Epithelial cell of esophagus (primary cell): ENCODE data around the gene ZNF469.

ENCODE experiments used
- DNase-seq: peaks from one replicate; pipeline ENCODE4 v3.0.0; 2010; ENCODE audit warnings: low read depth
- H3K4me3 ChIP-seq: 2 replicates; pipeline ENCODE4 v1.5.1; 2011; ENCODE audit warnings: mild to moderate bottlenecking, low read length, control low read depth
- TF ChIP-seq, protein P1 (sequence below): IDR thresholded peaks from 2 replicates; pipeline ENCODE4 v1.5.1; 2011; ENCODE audit warnings: low read depth, mild to moderate bottlenecking, low read length, control low read depth, inconsistent platforms; ENCODE audit not compliant: insufficient read depth; ENCODE audit errors: missing control alignments

Gene ZNF469, protein sequence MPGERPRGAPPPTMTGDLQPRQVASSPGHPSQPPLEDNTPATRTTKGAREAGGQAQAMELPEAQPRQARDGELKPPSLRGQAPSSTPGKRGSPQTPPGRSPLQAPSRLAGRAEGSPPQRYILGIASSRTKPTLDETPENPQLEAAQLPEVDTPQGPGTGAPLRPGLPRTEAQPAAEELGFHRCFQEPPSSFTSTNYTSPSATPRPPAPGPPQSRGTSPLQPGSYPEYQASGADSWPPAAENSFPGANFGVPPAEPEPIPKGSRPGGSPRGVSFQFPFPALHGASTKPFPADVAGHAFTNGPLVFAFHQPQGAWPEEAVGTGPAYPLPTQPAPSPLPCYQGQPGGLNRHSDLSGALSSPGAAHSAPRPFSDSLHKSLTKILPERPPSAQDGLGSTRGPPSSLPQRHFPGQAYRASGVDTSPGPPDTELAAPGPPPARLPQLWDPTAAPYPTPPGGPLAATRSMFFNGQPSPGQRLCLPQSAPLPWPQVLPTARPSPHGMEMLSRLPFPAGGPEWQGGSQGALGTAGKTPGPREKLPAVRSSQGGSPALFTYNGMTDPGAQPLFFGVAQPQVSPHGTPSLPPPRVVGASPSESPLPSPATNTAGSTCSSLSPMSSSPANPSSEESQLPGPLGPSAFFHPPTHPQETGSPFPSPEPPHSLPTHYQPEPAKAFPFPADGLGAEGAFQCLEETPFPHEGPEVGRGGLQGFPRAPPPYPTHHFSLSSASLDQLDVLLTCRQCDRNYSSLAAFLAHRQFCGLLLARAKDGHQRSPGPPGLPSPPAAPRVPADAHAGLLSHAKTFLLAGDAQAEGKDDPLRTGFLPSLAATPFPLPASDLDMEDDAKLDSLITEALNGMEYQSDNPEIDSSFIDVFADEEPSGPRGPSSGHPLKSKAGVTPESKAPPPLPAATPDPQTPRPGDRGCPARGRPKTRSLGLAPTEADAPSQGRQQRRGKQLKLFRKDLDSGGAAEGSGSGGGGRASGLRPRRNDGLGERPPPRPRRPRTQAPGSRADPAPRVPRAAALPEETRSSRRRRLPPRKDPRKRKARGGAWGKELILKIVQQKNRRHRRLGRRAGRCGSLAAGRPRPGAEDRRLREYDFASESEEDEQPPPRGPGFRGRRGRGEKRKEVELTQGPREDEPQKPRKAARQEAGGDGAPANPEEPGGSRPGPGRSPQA (N-terminal part only)

DNA sequence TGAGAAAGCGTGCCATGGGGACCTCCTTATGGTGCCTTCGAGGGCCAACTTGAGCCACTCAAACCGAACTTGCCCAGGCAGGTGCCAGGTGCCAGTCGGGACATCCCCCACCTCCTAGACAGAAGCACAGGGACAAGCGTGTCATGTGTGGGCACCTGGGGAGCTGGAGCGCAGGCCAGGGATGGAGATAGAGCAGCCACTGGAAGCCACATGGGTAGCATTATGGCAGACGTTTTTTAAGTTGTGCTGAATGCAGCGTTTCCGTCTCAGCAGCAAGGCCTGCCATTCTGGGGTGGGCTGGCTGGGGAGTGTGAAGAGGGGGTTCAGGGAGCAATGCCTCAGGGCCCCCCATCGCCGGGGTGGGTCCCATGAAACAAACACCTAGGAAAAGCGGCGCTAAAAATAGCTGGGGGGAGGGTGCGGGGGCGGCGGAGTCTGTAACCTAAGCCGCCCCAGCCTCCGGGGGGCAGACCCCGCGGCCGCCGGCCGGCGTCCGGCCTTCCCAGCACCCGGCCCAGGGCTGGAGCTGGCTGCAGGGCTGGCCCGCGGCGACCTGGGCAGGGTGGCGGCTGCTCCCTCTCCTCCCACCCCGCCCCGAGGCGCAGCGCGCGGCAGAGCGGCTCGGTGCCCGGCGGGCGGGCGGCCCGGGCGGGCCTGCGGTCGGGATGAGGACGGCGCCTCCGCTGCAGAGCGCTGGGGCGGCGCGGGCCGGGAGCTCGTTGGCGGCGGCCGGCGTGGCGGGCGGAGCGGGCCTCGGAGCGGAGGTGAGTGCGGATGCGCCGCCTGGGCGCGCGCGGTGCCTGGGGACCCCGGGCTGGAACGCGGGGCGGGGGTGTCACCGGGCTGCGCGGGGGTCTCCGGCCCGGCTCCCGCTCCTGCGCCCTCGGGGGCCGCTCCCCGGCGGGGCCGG lies at the start of gene ZNF469:
TSS of gene ZNF469 (plus strand) at position 469 of the 910 bp plus-strand sequence. CDS start 44,512 bp downstream, outside the sequence.
- no peak for DNase-seq
- H3K4me3 ChIP-seq = no peak within 1 kb of the TSS
- TF ChIP-seq, protein P1, sequence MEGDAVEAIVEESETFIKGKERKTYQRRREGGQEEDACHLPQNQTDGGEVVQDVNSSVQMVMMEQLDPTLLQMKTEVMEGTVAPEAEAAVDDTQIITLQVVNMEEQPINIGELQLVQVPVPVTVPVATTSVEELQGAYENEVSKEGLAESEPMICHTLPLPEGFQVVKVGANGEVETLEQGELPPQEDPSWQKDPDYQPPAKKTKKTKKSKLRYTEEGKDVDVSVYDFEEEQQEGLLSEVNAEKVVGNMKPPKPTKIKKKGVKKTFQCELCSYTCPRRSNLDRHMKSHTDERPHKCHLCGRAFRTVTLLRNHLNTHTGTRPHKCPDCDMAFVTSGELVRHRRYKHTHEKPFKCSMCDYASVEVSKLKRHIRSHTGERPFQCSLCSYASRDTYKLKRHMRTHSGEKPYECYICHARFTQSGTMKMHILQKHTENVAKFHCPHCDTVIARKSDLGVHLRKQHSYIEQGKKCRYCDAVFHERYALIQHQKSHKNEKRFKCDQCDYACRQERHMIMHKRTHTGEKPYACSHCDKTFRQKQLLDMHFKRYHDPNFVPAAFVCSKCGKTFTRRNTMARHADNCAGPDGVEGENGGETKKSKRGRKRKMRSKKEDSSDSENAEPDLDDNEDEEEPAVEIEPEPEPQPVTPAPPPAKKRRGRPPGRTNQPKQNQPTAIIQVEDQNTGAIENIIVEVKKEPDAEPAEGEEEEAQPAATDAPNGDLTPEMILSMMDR = no peak

DNA sequence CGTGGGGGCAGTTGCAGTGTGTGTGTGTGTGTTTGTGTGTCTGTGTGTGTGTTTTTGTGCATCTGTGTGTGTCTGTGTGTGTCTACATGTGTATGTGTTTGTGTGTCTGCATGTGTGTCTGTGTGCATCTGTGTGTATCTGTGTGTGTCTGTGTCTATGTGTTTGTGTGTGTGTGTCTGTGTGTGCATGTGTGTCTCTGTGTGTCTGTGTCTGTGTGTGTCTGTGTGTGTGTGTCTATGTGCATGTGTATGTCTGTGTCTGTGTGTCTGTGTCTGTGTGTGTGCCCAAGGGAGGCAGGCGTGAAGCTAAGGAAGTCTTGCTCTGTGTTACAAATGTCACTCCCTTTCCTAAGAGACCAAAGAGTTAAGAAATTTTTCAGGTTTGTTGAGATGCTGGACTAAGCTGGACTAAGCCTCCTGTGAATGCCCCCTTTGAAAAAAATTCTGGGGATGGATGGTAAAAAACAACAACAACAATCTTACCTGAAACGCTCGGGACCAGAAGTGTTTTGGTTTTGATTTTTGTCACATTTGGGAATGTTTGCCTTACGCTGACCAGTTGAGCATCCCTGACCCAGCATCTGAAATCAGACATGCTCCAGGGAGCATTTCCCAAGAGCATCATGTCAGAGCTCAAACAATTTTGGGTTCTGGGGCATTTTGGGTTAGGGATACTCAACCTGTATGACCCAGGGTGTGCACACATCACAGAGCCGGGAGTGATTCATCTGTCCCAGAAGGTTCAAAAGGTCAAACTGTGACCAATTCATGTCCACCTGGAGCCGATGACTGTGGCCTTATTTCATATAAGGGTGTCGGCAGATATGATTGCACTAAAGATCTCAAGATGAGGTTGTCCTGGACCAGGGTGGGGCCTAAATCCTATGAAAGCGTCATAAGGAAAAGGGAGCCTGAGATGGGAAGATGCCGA lies 48.6 kb upstream of the ZNF469 start:
- no peak overlapping the region for H3K4me3 ChIP-seq
- DNase-seq = no peak
- TF ChIP-seq, protein P1 = no peak

DNA sequence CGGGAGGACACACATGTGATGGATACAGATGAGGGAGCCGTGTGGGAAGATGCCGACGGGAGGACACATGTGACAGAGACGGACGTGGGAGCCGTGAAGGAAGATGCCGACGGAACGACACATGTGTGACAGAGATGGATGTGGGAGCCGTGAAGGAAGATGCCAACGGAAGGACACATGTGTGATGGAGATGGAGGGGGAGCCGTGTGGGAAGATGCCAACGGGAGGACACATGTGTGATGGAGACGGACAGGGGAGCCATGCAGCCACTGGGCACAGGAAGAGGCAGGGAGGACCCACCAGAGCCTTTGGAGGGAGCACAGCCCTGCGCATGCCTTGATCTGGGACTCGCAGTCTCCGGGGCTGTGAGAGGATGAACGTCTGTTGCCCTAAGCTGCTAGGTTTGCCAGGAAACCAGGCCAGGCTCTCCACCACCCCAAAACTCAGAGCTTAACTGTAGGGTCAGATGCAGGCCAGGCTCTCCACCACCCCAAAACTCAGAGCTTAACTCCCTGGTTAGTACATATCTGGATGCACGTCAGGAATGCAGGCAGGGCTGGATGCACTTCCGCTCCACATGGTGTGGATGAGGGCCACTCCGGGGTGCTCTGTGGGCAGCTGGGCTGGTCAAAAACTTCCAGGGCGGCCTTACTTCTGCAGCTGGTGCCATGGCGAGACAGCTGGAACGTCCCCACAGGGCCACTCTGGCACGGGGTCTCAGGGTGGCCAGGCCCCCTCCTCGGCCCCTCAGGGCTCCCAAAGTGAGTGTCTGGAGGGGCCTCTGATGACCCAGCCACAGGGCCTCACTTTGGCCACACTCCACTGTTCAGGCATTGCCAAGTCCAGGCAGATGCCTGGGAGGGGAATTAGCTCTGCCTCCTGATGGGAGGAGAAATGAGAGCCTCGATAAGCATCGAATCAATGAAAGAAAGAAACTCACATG lies 47.7 kb upstream of the ZNF469 start:
- no peak for DNase-seq

DNA sequence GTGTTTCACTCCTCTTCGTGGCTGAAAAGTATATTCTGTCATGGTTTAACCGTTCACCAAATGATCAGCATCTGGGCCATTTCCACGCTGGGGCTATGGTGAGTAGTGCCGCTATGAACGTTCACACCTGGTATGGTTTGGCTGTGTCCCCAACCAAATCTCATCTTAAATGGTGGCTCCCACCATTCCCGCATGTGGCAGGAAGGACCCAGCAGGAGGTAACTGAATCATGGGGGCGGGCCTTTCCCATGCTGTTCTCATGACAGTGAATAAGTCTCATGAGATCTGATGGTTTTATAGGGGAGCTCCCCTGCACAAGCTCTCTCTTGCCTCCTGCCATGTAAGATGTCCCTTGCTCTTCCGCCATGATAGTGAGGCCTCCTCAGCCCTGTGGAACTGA lies 45.7 kb upstream of the ZNF469 start:
- no peak for DNase-seq
- H3K4me3 ChIP-seq = no peak overlapping the region
- TF ChIP-seq, protein P1 = no peak

More for the DNA sequence above, 47.7 kb upstream of the ZNF469 start:
- TF ChIP-seq, protein P1 = no peak
- no peak overlapping the region for H3K4me3 ChIP-seq

DNA sequence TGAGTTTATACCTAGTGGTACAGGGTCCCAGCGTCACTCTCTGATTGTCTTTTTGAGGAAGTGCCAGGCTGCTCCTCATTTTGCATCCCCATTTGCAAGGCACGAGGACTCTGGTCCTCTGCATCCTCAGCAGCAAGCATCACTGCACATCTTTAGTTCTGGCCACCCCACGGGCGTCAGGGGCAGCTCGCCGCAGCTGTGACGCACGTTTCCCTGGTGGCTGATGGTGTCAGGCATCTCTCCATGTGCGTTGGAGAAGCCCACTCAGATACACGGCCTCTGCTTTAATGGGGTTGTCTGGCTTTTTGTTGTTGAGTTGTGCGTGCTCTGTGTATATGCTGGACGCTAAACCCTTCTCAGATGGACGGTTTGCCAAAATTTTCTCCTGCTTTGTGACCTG lies 45.2 kb upstream of the ZNF469 start:
- TF ChIP-seq, protein P1 = no peak

More for the DNA sequence above, 45.2 kb upstream of the ZNF469 start:
- no peak overlapping the region for H3K4me3 ChIP-seq
- DNase-seq = no peak
